Measurements from ENCODE around the gene KIF15. TPM values are rescaled to one million over a fixed set of nuclear protein-coding genes. Genes with fewer than 3 reads are reported as not detected.

Gene KIF15
- total RNA-seq, 1 donor from 2014 or later: 2.2 TPM

DNA sequence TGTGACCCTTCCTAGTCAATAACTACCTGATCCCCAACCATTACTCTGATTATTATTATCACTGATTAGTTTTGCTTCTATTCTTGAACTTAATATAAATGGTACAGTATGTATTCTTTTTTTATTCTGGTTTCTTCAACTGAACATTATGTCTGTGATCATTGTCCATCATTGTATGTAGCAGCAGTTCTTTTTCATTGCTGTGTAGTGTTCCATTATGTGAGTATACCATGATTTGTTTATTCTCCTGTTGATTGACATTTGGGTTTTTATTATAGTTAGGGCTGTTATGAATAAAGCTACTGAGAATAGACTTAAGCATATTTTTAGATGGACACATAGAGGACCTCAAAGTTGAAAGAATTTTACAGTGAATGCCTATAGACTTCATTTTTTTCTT is 2.7 kb downstream of the KIF15 start:
- H3K36me3 Mint-ChIP-seq (ENCODE audit: low read depth): peaks cover 5% of the 10 kb centered on the region
- H3K4me3 Mint-ChIP-seq (ENCODE audit: unreplicated experiment): no peak overlapping the region
- TF ChIP-seq CTCF (IDR thresholded peaks at IDR 0.05): no peak
- no peak overlapping the region for H3K27ac Mint-ChIP-seq (ENCODE audit: unreplicated experiment)
- DNase-seq (ENCODE audit: low spot score): no peak
- no peaks in the 10 kb centered on the region for H3K27me3 Mint-ChIP-seq (ENCODE audit: low read depth)
- H3K4me1 Mint-ChIP-seq (ENCODE audit: low read depth): peaks cover 16% of the 10 kb centered on the region
- H3K9me3 Mint-ChIP-seq (ENCODE audit: low read depth): peaks cover 5% of the 10 kb centered on the region

DNA sequence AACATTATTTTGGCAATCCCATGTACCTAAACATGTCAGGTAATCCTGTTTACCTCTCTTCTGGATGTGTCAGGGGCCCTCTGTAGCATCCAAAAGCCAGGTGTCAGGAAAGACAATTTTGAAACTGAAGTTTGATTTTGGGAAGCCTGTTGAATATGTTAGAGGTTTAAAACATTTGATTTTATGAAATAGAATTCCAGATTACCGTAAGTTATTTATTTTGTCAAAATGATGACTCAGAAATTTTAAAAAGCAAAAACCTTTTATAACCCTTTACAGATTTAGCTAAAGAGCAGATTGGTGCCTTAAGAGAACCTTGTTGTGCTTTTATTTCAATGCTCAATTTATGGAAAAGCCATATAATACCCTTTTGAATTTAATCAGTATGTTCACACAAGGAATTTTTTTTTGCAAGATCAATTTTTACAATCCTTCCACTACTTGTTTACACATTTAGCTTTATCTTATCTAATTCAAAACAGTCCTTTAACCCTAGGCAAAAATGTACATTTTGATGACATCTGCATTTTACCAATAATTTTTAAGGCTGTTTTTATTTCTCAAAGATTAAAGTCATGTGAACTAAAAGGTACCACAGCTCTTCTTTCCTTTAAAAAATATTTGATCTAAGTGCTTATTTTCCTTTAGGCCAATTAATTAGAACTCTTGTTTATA is 10.0 kb downstream of the KIF15 start:
- no peak for TF ChIP-seq CTCF (IDR thresholded peaks at IDR 0.05)
- Mint-ChIP-seq H3K9me3 (ENCODE audit: low read depth) (peaks cover 15% of the 10 kb centered on the region), H3K36me3 (ENCODE audit: low read depth) (peaks cover 9% of the 10 kb centered on the region)

DNA sequence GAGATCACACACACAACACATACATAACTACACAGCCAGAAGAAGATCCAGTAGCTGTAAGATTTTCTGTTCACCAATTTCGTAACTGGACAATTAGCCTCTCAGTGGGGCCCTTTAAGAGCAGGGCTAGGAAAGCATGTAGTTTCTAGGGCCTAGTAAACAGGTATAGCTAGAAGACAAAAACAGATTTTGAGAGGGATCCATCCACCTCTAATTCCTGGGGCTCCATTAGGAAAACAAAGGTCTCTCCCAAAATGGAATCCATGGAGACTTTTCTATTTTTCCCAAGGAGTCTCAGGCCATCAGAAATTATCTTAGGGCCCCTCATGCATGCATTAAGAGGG is 10.5 kb downstream of the KIF15 start:
- TF ChIP-seq CTCF (IDR thresholded peaks at IDR 0.05): no peak
- Mint-ChIP-seq H3K9me3 (ENCODE audit: low read depth) (peaks cover 15% of the 10 kb centered on the region), H3K4me1 (ENCODE audit: low read depth) (no peaks in the 10 kb centered on the region), H3K36me3 (ENCODE audit: low read depth) (peaks cover 9% of the 10 kb centered on the region), H3K4me3 (ENCODE audit: unreplicated experiment) (no peak overlapping the region), H3K27ac (ENCODE audit: unreplicated experiment) (no peak overlapping the region), H3K27me3 (ENCODE audit: low read depth) (no peaks in the 10 kb centered on the region)
- no peak for DNase-seq (ENCODE audit: low spot score)

More for the DNA sequence above, 10.0 kb downstream of the KIF15 start:
- DNase-seq (ENCODE audit: low spot score): no peak
- Mint-ChIP-seq H3K4me1 (ENCODE audit: low read depth) (no peaks in the 10 kb centered on the region), H3K4me3 (ENCODE audit: unreplicated experiment) (no peak overlapping the region), H3K27ac (ENCODE audit: unreplicated experiment) (no peak overlapping the region), H3K27me3 (ENCODE audit: low read depth) (no peaks in the 10 kb centered on the region)

GRCh38 chr3:44782891-44783290 is 21.3 kb downstream of the KIF15 start:
- H3K9me3 Mint-ChIP-seq (ENCODE audit: low read depth): no peaks in the 10 kb centered on the region
- H3K4me1 Mint-ChIP-seq (ENCODE audit: low read depth): no peaks in the 10 kb centered on the region
- no peak for TF ChIP-seq CTCF (IDR thresholded peaks at IDR 0.05)
- H3K4me3 Mint-ChIP-seq (ENCODE audit: unreplicated experiment): no peak overlapping the region
- H3K36me3 Mint-ChIP-seq (ENCODE audit: low read depth): peaks cover 3% of the 10 kb centered on the region
- DNase-seq (ENCODE audit: low spot score): no peak
- H3K27ac Mint-ChIP-seq (ENCODE audit: unreplicated experiment): no peak overlapping the region
- no peaks in the 10 kb centered on the region for H3K27me3 Mint-ChIP-seq (ENCODE audit: low read depth)

- H3K4me1 Mint-ChIP-seq (ENCODE audit: low read depth): no peaks in the 10 kb centered on the region
- no peak overlapping the region for H3K4me3 Mint-ChIP-seq (ENCODE audit: unreplicated experiment)
- no peak for TF ChIP-seq CTCF (IDR thresholded peaks at IDR 0.05)
- no peak for DNase-seq (ENCODE audit: low spot score)
- no peaks in the 10 kb centered on the region for H3K27me3 Mint-ChIP-seq (ENCODE audit: low read depth)
- H3K36me3 Mint-ChIP-seq (ENCODE audit: low read depth): no peaks in the 10 kb centered on the region
- no peaks in the 10 kb centered on the region for H3K9me3 Mint-ChIP-seq (ENCODE audit: low read depth)
- H3K27ac Mint-ChIP-seq (ENCODE audit: unreplicated experiment): no peak overlapping the region
Observed at GRCh38 chr3:44795197-44795596, 33.6 kb downstream of the KIF15 start.
